Muscle of leg (tissue), 11 donors: ENCODE data around the gene MTMR12. TPM values are rescaled to one million over a fixed set of nuclear protein-coding genes. Genes with fewer than 3 reads are reported as not detected.
"Not testable (repeated sequence)": the region's sequence is repeated elsewhere in the genome, so short reads cannot be mapped to it uniquely, and the experiment has no call there.

Experiments
- DNase-seq: peaks from one replicate; pipeline ENCODE4 v3.0.0; 2013
- H3K27ac ChIP-seq: one replicate; pipeline ENCODE4 v1.5.1; 2013; ENCODE audit warnings: mild to moderate bottlenecking, low read length, control low read depth
- H3K27me3 ChIP-seq: one replicate; pipeline ENCODE4 v1.6.1; 2013; ENCODE audit warnings: low read length; ENCODE audit not compliant: control insufficient read depth, insufficient read depth
- H3K36me3 ChIP-seq: one replicate; pipeline ENCODE4 v1.6.1; 2013; ENCODE audit warnings: low read length; ENCODE audit not compliant: control insufficient read depth, insufficient read depth
- H3K4me1 ChIP-seq: one replicate; pipeline ENCODE4 v1.6.1; 2013; ENCODE audit warnings: low read length; ENCODE audit not compliant: control insufficient read depth, insufficient read depth
- H3K4me3 ChIP-seq: one replicate; pipeline ENCODE4 v1.5.1; 2013; ENCODE audit warnings: low read length, control low read depth
- H3K9me3 ChIP-seq: replicated peaks from 2 replicates; pipeline ENCODE4 v1.6.1; 2013; ENCODE audit warnings: low read depth, low read length; ENCODE audit not compliant: control insufficient read depth
- WGBS: methylation state at CpG from one replicate; pipeline ENCODE4 v1.1.5; 2013; ENCODE audit warnings: missing lambda C conversion rate; ENCODE audit not compliant: insufficient coverage; 5-methylcytosine and 5-hydroxymethylcytosine counted together
- polyA plus RNA-seq, 8 donors: library from polyadenylated mRNA; unstranded; fragments of 120-200 nt; gene quantifications; one replicate each; pipeline versions ENCODE4 v1.2.1 to v1.2.3, GENCODE V29; 2013; ENCODE audit warnings: inconsistent platforms in 1 of 8, low replicate concordance in 1 of 8; ENCODE audit not compliant: insufficient read length in 8 of 8, insufficient read depth in 1 of 8
- total RNA-seq: library from RNA; stranded (reverse); fragments of 120-200 nt; gene quantifications from one replicate; pipeline ENCODE4 v1.2.4, GENCODE V29; 2013

MTMR12 gene
- total and polyA plus RNA-seq, 9 donors, result 12.9 to 19.2 (median 15.2) TPM

GRCh38 chr5:32302835-32303754 is 9.6 kb downstream of the MTMR12 start:
- no peak for DNase-seq
- Histone ChIP-seq H3K27ac (no peak overlapping the region), H3K9me3 (no peaks in the 10 kb centered on the region), H3K27me3 (no peaks in the 10 kb centered on the region), H3K4me3 (no peak overlapping the region), H3K4me1 (peaks cover 10% of the 10 kb centered on the region), H3K36me3 (peaks cover 5% of the 10 kb centered on the region)
- WGBS, result 89% methylated on average over 1 of the region's 7 CpGs

GRCh38 chr5:32301891-32302290 is 10.8 kb downstream of the MTMR12 start:
- H3K9me3 ChIP-seq, result no peaks in the 10 kb centered on the region
- DNase-seq, result no peak
- no peak overlapping the region for H3K27ac ChIP-seq
- no CpG with 5 or more reads among the region's 2 CpGs for WGBS
- peaks cover 5% of the 10 kb centered on the region for H3K36me3 ChIP-seq
- peaks cover 10% of the 10 kb centered on the region for H3K4me1 ChIP-seq
- no peak overlapping the region for H3K4me3 ChIP-seq
- H3K27me3 ChIP-seq, result no peaks in the 10 kb centered on the region

GRCh38 chr5:32299059-32299677 is 13.6 kb downstream of the MTMR12 start:
- no peaks in the 10 kb centered on the region for H3K9me3 ChIP-seq
- H3K36me3 ChIP-seq, result peaks cover 21% of the 10 kb centered on the region
- no peak overlapping the region for H3K27ac ChIP-seq
- peak; percentile 36 for DNase-seq
- WGBS, result no CpG with 5 or more reads among the region's 4 CpGs
- H3K4me1 ChIP-seq, result peaks cover 10% of the 10 kb centered on the region
- H3K4me3 ChIP-seq, result no peak overlapping the region
- H3K27me3 ChIP-seq, result no peaks in the 10 kb centered on the region

GRCh38 chr5:32298059-32298415 is 14.7 kb downstream of the MTMR12 start:
- Histone ChIP-seq H3K4me1 (peaks cover 10% of the 10 kb centered on the region), H3K36me3 (peaks cover 32% of the 10 kb centered on the region), H3K9me3 (no peaks in the 10 kb centered on the region), H3K27me3 (no peaks in the 10 kb centered on the region), H3K4me3 (no peak overlapping the region), H3K27ac (no peak overlapping the region)
- 83% methylated on average over 5 of the region's 5 CpGs for whole genome bisulfite sequencing
- DNase-seq, result no peak

- Histone ChIP-seq H3K4me3 (no peak overlapping the region), H3K4me1 (peaks cover 10% of the 10 kb centered on the region), H3K27ac (no peak overlapping the region), H3K36me3 (peaks cover 34% of the 10 kb centered on the region), H3K27me3 (no peaks in the 10 kb centered on the region), H3K9me3 (no peaks in the 10 kb centered on the region)
- no CpG with 5 or more reads among the region's 2 CpGs for WGBS
- DNase-seq, result no peak
Observed at GRCh38 chr5:32297181-32298058, 15.3 kb downstream of the MTMR12 start.

- 91% methylated on average over 5 of the region's 9 CpGs for WGBS
- not testable (repeated sequence) for DNase-seq, H3K27ac ChIP-seq, H3K4me3 ChIP-seq, H3K9me3 ChIP-seq, H3K27me3 ChIP-seq
- Histone ChIP-seq H3K36me3 (peaks cover 39% of the 10 kb centered on the region), H3K4me1 (peaks cover 12% of the 10 kb centered on the region)
Observed at GRCh38 chr5:32295966-32296772, 16.6 kb downstream of the MTMR12 start.

- Histone ChIP-seq H3K9me3 (no peaks in the 10 kb centered on the region), H3K36me3 (peaks cover 34% of the 10 kb centered on the region), H3K4me3 (no peak overlapping the region), H3K27me3 (no peaks in the 10 kb centered on the region), H3K27ac (no peak overlapping the region), H3K4me1 (peaks cover 2% of the 10 kb centered on the region)
- 100% methylated on average over 2 of the region's 7 CpGs for WGBS
- DNase-seq, result no peak
Observed at GRCh38 chr5:32291591-32291990, 21.1 kb downstream of the MTMR12 start.

GRCh38 chr5:32290922-32291321 is 21.8 kb downstream of the MTMR12 start:
- H3K4me3 ChIP-seq, result no peak overlapping the region
- 83% methylated on average over 5 of the region's 5 CpGs for WGBS
- DNase-seq, result peak; percentile 21

GRCh38 chr5:32290501-32290900 is 22.2 kb downstream of the MTMR12 start:
- H3K4me3 ChIP-seq, H3K9me3 ChIP-seq, H3K27me3 ChIP-seq, DNase-seq, H3K4me1 ChIP-seq, H3K27ac ChIP-seq: not testable (repeated sequence)
- peaks cover 28% of the 10 kb centered on the region for H3K36me3 ChIP-seq
- WGBS, result 83% methylated on average over 2 of the region's 3 CpGs

More at GRCh38 chr5:32290922-32291321, 21.8 kb downstream of the MTMR12 start:
- no peak overlapping the region for H3K27ac ChIP-seq
- H3K9me3 ChIP-seq, result no peaks in the 10 kb centered on the region
- H3K4me1 ChIP-seq, result peaks cover 2% of the 10 kb centered on the region
- H3K27me3 ChIP-seq, result no peaks in the 10 kb centered on the region
- H3K36me3 ChIP-seq, result peaks cover 28% of the 10 kb centered on the region
